ENCODE measurements around the gene PCDHA11.
A peak's percentile ranks its signal among the peaks of the same experiment; 100 is the strongest.
"Not testable (repeated sequence)": the region's sequence is repeated elsewhere in the genome, so short reads cannot be mapped to it uniquely, and the experiment has no call there.

PCDHA11 gene

GRCh38 chr5:140842798-140843733 lies 25.7 kb upstream of the PCDHA11 start:
- peaks cover 19% of the 10 kb centered on the region for H3K27me3 Mint-ChIP-seq
- DNase-seq (no peak), ATAC-seq (no peak)
- H3K9me3 Mint-ChIP-seq, result peaks cover 19 to 21% of the 10 kb centered on the region in 2 donors
- no peak overlapping the region for H3K27ac Mint-ChIP-seq
- H3K4me3 Mint-ChIP-seq, result no peak overlapping the region
- no peaks in the 10 kb centered on the region for H3K4me1 Mint-ChIP-seq

GRCh38 chr5:140848139-140849102 lies 20.3 kb upstream of the PCDHA11 start, which contains the start of gene PCDHA9:
PCDHA9 (plus strand) TSS chr5:140848382; CDS start chr5:140848496, 114 bp downstream.
- ATAC-seq, H3K4me3 Mint-ChIP-seq, H3K27ac Mint-ChIP-seq, DNase-seq, H3K4me1 Mint-ChIP-seq, H3K9me3 Mint-ChIP-seq: not testable (repeated sequence)
- H3K27me3 Mint-ChIP-seq, result peaks cover 15% of the 10 kb centered on the region

GRCh38 chr5:140849831-140850634 lies 18.7 kb upstream of the PCDHA11 start:
- not testable (repeated sequence) for H3K4me3 Mint-ChIP-seq, DNase-seq, H3K4me1 Mint-ChIP-seq, H3K9me3 Mint-ChIP-seq, H3K27ac Mint-ChIP-seq, ATAC-seq
- H3K27me3 Mint-ChIP-seq, result peaks cover 16% of the 10 kb centered on the region

- Mint-ChIP-seq H3K4me1 (no peaks in the 10 kb centered on the region), H3K27ac (peak within 1 kb of the TSS in 1 of 2 donors; percentile 82), H3K27me3 (peaks cover 27% of the 10 kb centered on the region), H3K4me3 (no peak within 1 kb of the TSS), H3K9me3 (peaks cover 13 to 25% of the 10 kb centered on the region in 2 donors)
- DNase-seq (no peak), ATAC-seq (no peak)
Observed at GRCh38 chr5:140855772-140856674, 12.7 kb upstream of the PCDHA11 start, which contains the start of gene PCDHA10. PCDHA10 (plus strand) TSS chr5:140855897; CDS start chr5:140856049, 152 bp downstream.

- no peak overlapping the region for H3K27ac Mint-ChIP-seq
- DNase-seq (no peak), ATAC-seq (no peak)
- H3K4me3 Mint-ChIP-seq, result no peak overlapping the region
- H3K4me1 Mint-ChIP-seq, result no peaks in the 10 kb centered on the region
- peaks cover 13 to 27% of the 10 kb centered on the region in 2 donors for H3K9me3 Mint-ChIP-seq
- peaks cover 27% of the 10 kb centered on the region for H3K27me3 Mint-ChIP-seq
Observed at GRCh38 chr5:140857177-140857986, 11.4 kb upstream of the PCDHA11 start.

- no peak overlapping the region for H3K27ac Mint-ChIP-seq
- peaks cover 25% of the 10 kb centered on the region for H3K27me3 Mint-ChIP-seq
- H3K4me1 Mint-ChIP-seq, result no peaks in the 10 kb centered on the region
- no peak overlapping the region for H3K4me3 Mint-ChIP-seq
- H3K9me3 Mint-ChIP-seq, result peaks cover 13 to 32% of the 10 kb centered on the region in 2 donors
- DNase-seq (no peak), ATAC-seq (no peak)
Observed at GRCh38 chr5:140857987-140858240, 10.8 kb upstream of the PCDHA11 start.

- DNase-seq (no peak), ATAC-seq (no peak)
- H3K4me3 Mint-ChIP-seq, result no peak overlapping the region
- H3K4me1 Mint-ChIP-seq, result no peaks in the 10 kb centered on the region
- H3K9me3 Mint-ChIP-seq, result peaks cover 4 to 14% of the 10 kb centered on the region in 2 donors
- H3K27me3 Mint-ChIP-seq, result no peaks in the 10 kb centered on the region
- H3K27ac Mint-ChIP-seq, result peak overlapping the region in 1 of 2 donors; percentile 34
Observed at GRCh38 chr5:140862441-140863295, 6.1 kb upstream of the PCDHA11 start.

GRCh38 chr5:140869555-140869886 lies 764 bp downstream of the PCDHA11 start:
- no peak for DNase-seq
- H3K27me3 Mint-ChIP-seq, result peaks cover 19% of the 10 kb centered on the region

GRCh38 chr5:140870221-140871201 lies 1.8 kb downstream of the PCDHA11 start:
- Mint-ChIP-seq H3K4me3 (no peak overlapping the region), H3K27ac (no peak overlapping the region), H3K9me3 (peaks cover 5 to 6% of the 10 kb centered on the region in 2 donors), H3K4me1 (no peaks in the 10 kb centered on the region), H3K27me3 (peaks cover 28% of the 10 kb centered on the region)
- DNase-seq (no peak), ATAC-seq (no peak)

More at GRCh38 chr5:140869555-140869886, 764 bp downstream of the PCDHA11 start:
- Mint-ChIP-seq H3K27ac (no peak overlapping the region), H3K9me3 (peaks cover 5 to 6% of the 10 kb centered on the region in 2 donors), H3K4me3 (no peak overlapping the region), H3K4me1 (no peaks in the 10 kb centered on the region)
- ATAC-seq, result no peak

- ATAC-seq (no peak), DNase-seq (no peak)
- Mint-ChIP-seq H3K4me1 (no peaks in the 10 kb centered on the region), H3K27ac (no peak within 1 kb of the TSS), H3K27me3 (peaks cover 29% of the 10 kb centered on the region), H3K4me3 (no peak within 1 kb of the TSS), H3K9me3 (peaks cover 0 to 7% of the 10 kb centered on the region in 2 donors)
Observed at GRCh38 chr5:140875085-140876065, 6.6 kb downstream of the PCDHA11 start, which contains the start of gene PCDHA12. PCDHA12 (plus strand) TSS chr5:140875308; CDS start chr5:140875473, 165 bp downstream.
